ENCODE results near the gene NPHP3. TPM values are rescaled to one million over a fixed set of nuclear protein-coding genes. Genes with fewer than 3 reads are reported as not detected.

The NPHP3 gene
- total RNA-seq, 2 donors from 2014 or later, result 10.7 to 16.4 TPM

GRCh38 chr3:132721479-132722164, 587 bp downstream of the NPHP3 start:
- Histone ChIP-seq H3K4me3 (peak overlapping the region; percentile 94), H3K27me3 (no peaks in the 10 kb centered on the region), H3K36me3 (no peaks in the 10 kb centered on the region), H3K9me3 (no peaks in the 10 kb centered on the region), H3K27ac (peak overlapping the region; percentile 98), H3K4me1 (peaks cover 5% of the 10 kb centered on the region), H3K9ac (ENCODE audit: low read depth in 2 of 2, low read length in 2 of 2) (peak overlapping the region; percentile 85 to 93)
- DNase-seq, result peak; percentile 63
- intact Hi-C loops (cut with DNase I), result loop anchor here (10.0 kb wide), 1 partner anchor 1203 kb away; no protein-coding TSS in a partner anchor
- peak; percentile 40 for TF ChIP-seq CTCF (IDR thresholded peaks at IDR 0.05)

GRCh38 chr3:132720228-132720627, 2.0 kb downstream of the NPHP3 start:
- intact Hi-C loops (cut with DNase I), result loop anchor here (10.0 kb wide), 1 partner anchor 1205 kb away; no protein-coding TSS in a partner anchor

GRCh38 chr3:132716372-132716771, 5.8 kb downstream of the NPHP3 start:
- peaks cover 5% of the 10 kb centered on the region for H3K4me1 ChIP-seq
- H3K27me3 ChIP-seq, result no peaks in the 10 kb centered on the region
- no peak for TF ChIP-seq CTCF (IDR thresholded peaks at IDR 0.05)
- H3K9ac ChIP-seq (ENCODE audit: low read depth in 2 of 2, low read length in 2 of 2), result no peak overlapping the region
- intact Hi-C loops (cut with DNase I), result no loop called here
- H3K36me3 ChIP-seq, result peaks cover 4% of the 10 kb centered on the region
- no peaks in the 10 kb centered on the region for H3K9me3 ChIP-seq
- no peak overlapping the region for H3K27ac ChIP-seq
- no peak for DNase-seq
- H3K4me3 ChIP-seq, result no peak overlapping the region

More at GRCh38 chr3:132720228-132720627, 2.0 kb downstream of the NPHP3 start:
- no peak overlapping the region for H3K27ac ChIP-seq
- peak overlapping the region; percentile 94 for H3K4me3 ChIP-seq
- H3K4me1 ChIP-seq, result peaks cover 5% of the 10 kb centered on the region
- H3K27me3 ChIP-seq, result no peaks in the 10 kb centered on the region
- no peak for DNase-seq
- no peaks in the 10 kb centered on the region for H3K36me3 ChIP-seq
- peak overlapping the region in 1 of 2 donors; percentile 62 for H3K9ac ChIP-seq (ENCODE audit: low read depth in 2 of 2, low read length in 2 of 2)
- no peaks in the 10 kb centered on the region for H3K9me3 ChIP-seq
- no peak for TF ChIP-seq CTCF (IDR thresholded peaks at IDR 0.05)

GRCh38 chr3:132713977-132714727, 8.1 kb downstream of the NPHP3 start:
- TF ChIP-seq CTCF (IDR thresholded peaks at IDR 0.05), result no peak
- Histone ChIP-seq H3K9ac (ENCODE audit: low read depth in 2 of 2, low read length in 2 of 2) (no peak overlapping the region), H3K36me3 (peaks cover 4% of the 10 kb centered on the region), H3K27me3 (no peaks in the 10 kb centered on the region), H3K27ac (peak overlapping the region; percentile 8), H3K9me3 (no peaks in the 10 kb centered on the region), H3K4me3 (no peak overlapping the region), H3K4me1 (no peaks in the 10 kb centered on the region)
- peak; percentile 51 for DNase-seq
- intact Hi-C loops (cut with DNase I), result no loop called here

GRCh38 chr3:132710311-132710710, 11.9 kb downstream of the NPHP3 start:
- peaks cover 4% of the 10 kb centered on the region for H3K36me3 ChIP-seq
- no peaks in the 10 kb centered on the region for H3K4me1 ChIP-seq
- H3K9ac ChIP-seq (ENCODE audit: low read depth in 2 of 2, low read length in 2 of 2), result no peak overlapping the region
- H3K9me3 ChIP-seq, result no peaks in the 10 kb centered on the region
- H3K27ac ChIP-seq, result no peak overlapping the region
- intact Hi-C loops (cut with DNase I), result no loop called here
- no peaks in the 10 kb centered on the region for H3K27me3 ChIP-seq
- no peak for TF ChIP-seq CTCF (IDR thresholded peaks at IDR 0.05)
- DNase-seq, result no peak
- H3K4me3 ChIP-seq, result no peak overlapping the region
